PFSK-1 (cell line): ENCODE data around the gene DCLK2.

ENCODE experiments used
- POLR2AphosphoS5 ChIP-seq: IDR thresholded peaks from 2 replicates; pipeline ENCODE4 v1.6.1; 2012; ENCODE audit warnings: low read depth, mild to moderate bottlenecking, control low read depth, low read length, moderate library complexity
- SIN3A ChIP-seq: IDR thresholded peaks from 2 replicates; pipeline ENCODE4 v1.6.1; 2012; ENCODE audit warnings: mild to moderate bottlenecking, low read length, moderate library complexity, borderline replicate concordance; ENCODE audit not compliant: insufficient read depth
- TAF1 ChIP-seq: IDR thresholded peaks from 2 replicates; pipeline ENCODE4 v1.6.1; 2012; ENCODE audit warnings: low read length, control low read depth, borderline replicate concordance; ENCODE audit not compliant: insufficient read depth
- TF ChIP-seq, protein P1 (sequence below), 2 experiments: IDR thresholded peaks; 2 replicates each; pipeline versions ENCODE4 v1.6.1 to v1.8.0; 2011 to 2012; ENCODE audit warnings: low read depth in 2 of 2, low read length in 2 of 2, control low read depth in 1 of 2, inconsistent platforms in 1 of 2, mild to moderate bottlenecking in 1 of 2, moderate library complexity in 1 of 2; ENCODE audit not compliant: insufficient read depth in 1 of 2

DNA sequence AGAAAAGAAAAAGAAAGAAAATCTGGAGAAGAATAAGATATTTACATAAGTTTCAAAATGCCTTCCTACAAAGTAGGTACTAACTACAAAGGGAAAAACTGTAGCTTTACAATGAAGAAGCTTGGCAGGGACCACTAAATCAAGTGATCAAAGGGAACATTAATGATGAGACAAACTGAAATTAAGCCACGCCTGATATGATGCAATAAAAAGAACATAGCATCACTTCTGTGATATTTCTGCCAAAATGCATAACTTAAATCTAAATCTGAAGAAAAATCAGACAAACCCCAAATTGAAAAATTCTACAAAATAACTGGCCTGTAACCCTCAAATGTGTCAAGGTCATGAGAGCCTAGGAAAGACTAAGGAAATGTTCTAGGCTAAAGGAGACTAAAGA lies 8.9 kb upstream of the DCLK2 start:
- TF ChIP-seq, protein P1, sequence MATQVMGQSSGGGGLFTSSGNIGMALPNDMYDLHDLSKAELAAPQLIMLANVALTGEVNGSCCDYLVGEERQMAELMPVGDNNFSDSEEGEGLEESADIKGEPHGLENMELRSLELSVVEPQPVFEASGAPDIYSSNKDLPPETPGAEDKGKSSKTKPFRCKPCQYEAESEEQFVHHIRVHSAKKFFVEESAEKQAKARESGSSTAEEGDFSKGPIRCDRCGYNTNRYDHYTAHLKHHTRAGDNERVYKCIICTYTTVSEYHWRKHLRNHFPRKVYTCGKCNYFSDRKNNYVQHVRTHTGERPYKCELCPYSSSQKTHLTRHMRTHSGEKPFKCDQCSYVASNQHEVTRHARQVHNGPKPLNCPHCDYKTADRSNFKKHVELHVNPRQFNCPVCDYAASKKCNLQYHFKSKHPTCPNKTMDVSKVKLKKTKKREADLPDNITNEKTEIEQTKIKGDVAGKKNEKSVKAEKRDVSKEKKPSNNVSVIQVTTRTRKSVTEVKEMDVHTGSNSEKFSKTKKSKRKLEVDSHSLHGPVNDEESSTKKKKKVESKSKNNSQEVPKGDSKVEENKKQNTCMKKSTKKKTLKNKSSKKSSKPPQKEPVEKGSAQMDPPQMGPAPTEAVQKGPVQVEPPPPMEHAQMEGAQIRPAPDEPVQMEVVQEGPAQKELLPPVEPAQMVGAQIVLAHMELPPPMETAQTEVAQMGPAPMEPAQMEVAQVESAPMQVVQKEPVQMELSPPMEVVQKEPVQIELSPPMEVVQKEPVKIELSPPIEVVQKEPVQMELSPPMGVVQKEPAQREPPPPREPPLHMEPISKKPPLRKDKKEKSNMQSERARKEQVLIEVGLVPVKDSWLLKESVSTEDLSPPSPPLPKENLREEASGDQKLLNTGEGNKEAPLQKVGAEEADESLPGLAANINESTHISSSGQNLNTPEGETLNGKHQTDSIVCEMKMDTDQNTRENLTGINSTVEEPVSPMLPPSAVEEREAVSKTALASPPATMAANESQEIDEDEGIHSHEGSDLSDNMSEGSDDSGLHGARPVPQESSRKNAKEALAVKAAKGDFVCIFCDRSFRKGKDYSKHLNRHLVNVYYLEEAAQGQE (IDR thresholded peaks at IDR 0.05; ENCODE audit: insufficient read depth in 1 of 2, low read depth in 2 of 2, low read length in 2 of 2) = no peak
- no peak for TF ChIP-seq SIN3A
- TF ChIP-seq TAF1 = no peak
- TF ChIP-seq POLR2AphosphoS5 = no peak
